ENCODE data around the gene PUM2.

The PUM2 gene

DNA sequence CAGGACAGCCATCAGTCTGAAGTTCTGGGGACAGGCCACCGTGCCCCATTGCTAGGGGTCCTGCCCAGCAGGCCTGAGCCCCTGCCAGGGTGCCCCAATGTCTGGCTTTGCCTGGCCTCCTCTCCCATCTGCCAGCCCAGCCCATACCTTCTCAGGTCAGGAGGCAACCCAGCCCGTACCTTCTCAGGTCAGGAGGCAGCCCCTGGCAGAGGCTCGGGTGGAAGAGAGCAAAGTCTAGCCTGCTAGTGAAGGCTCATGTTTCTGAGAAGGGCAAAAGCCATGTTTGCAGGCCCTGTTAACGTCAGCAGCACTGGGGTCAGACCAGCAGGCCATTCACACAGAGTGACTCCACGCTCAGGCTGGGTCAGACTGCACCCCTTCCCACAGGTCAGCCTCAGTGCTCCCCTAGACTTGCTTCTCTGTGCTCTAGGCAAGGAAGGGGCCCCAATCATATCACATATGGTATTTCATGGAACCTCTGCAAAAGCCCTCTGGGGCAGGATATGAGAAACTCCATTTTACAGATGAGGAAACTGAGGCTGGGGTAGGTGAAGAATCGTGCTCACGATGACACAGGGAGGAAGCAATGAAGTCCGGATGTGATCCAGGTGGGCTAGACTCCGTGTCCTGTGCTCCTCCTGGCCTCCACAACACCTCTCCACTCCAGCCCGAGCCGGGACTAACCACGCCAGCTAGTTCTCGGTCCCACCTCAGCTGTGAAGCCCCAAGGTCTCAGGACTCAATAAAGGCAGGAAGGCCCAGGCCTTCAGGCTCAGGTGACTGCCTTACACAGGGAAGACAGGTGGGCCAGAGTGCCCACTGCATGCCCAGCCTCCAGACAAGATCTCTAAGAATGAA is 135.2 kb downstream of the PUM2 start:
- no peak for DNase-seq (ENCODE audit: low spot score)

DNA sequence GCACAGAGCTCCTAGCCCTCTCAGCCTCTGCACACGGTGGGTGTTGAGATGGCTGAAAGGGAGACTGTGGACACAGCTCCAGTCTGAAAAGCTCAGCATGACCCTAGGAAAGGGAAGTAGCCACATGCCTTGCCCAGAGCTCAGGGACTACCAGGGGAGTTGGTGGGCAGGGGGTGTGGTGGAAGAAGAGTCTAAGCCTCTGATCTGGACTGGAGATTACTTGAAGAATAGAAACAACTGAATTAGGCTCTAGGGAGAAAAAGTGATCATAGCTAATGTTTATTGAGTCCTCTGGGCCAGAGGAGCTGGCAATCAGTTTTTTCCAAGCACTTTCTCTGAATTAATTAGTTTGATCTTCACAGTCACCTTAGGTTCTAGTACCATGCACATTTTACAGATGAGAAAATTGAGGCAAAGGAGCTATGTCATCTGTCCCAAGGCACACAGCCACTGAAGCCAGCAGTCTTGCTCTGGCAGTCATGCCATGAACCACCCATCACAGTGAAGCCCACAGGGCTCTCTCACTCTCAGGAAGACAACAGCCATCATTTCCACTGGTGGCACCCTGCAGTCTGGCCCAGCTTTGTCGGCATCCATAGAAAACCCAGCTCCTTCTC is 136.0 kb downstream of the PUM2 start:
- DNase-seq (ENCODE audit: low spot score) = no peak

DNA sequence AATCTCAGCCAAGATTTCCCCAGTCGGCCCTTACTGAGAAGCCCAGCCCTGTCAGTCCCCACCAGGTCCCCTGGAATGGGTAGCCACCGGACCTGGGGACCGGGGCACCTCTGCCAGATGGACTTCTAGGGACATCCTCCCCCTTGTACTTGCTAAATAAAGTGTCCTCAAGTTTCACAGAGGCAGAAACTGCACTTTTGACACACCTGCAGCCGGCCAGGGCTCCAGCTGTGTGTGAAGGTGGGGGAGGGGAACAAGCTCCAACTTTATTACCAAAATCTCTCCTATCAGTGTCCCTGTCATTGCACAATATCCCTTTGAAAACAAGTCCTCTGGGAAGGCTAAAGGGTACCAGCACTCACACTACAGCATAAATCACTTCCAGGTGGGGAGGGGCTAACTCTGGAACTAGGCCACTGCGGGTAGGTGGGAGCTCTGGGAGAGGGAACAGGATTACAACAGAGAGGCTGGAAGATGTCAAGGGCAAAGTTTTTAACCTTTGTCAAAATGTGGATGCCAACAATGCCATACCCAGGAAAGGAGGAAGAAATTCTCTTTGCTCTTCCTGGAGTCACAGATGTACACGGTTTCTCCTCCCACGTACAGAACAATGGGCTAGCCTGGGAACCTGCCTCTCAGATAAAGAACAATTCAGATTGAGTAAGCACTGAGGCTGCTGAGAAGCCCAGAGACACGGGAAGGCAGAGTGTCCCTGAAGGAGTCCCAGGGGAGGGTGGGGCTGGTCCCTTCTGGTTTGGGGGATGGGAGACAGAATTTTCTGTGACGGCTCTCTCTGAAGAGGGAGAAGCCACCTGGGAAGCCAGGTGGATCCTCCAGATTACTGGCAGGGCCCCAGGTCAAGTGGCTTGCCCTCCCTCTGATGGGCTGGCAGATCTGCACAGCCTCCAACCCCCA is 136.7 kb downstream of the PUM2 start:
- no peak for DNase-seq (ENCODE audit: low spot score)

DNA sequence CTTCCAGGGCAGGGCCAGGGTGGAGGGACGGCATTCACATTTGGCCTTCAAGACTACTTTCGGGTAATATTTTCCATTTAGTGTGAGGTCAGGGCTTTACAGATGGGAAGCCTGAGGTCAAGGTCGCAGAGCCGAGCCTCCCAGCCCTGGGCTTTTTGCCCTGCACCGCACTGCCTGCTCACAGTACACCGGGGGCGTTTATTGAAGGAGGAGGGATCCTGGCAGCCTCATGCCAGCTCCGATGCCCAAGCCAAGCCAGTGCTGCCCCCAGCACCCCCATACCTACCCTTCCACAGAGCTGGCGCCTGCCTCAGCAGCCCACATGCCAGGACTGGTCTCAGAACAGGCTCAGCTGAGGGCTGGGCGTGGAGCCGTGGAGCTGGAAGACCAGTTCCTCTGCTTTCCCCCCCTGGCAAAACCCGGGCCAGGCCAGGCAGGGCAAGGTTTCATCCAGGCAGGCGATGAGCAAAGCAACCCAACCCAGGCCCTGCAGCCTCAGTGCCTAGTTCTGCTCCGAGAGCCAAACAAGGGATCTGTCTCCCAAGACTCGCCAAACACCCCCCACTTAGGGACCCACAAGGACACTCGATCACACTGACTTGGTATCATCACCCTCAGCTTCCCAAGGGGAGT is 137.7 kb downstream of the PUM2 start:
- DNase-seq (ENCODE audit: low spot score) = no peak

DNA sequence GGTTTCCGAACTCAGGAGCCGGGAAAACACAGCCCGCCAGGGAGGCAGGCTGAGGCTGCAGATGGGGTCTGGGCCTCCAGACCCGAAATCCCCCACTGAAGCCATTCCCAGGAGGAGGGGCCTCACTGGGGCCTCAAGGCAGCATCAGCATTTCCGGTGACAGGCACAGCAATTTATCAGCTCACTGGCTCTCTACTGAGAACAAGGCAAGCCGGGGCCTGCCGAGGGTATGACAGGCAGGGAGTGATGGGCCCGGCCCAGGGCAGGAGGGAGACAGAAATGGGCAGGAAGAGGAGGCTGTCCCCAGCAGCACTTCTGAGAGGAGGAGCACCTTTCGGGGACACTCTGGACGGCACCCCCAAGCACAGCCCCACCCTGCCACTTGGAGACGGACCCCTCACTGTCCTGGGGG is 138.2 kb downstream of the PUM2 start:
- DNase-seq (ENCODE audit: low spot score) = no peak

DNA sequence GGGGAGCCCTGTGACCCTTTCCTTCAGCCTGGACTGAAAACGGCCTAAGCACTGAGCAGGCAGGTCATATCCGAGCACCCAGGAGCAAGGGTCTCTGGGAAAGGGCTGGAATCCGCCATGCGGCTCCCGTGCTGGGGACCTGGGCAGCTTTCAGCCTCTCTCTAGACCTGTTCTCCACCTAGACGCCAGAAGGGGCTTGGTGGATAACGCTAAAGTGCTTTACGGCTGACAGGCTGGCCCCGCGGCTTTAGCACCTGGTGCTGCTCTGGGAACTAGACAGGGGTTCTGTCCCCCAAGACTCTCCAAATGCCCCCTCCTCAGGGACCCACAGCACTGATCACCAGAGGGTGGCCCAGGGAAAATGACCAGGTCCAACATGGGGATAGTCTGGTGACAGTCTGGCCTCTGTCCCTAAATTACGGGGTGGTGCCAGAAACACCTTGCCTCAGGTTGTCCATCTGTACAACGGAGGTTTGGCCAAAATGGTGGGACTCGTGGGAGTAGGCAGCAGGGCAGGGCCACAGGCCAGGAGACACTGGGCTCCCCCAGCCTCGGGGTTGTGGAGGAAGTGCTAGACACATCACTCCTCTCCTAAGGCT is 138.7 kb downstream of the PUM2 start:
- DNase-seq (ENCODE audit: low spot score) = no peak

DNA sequence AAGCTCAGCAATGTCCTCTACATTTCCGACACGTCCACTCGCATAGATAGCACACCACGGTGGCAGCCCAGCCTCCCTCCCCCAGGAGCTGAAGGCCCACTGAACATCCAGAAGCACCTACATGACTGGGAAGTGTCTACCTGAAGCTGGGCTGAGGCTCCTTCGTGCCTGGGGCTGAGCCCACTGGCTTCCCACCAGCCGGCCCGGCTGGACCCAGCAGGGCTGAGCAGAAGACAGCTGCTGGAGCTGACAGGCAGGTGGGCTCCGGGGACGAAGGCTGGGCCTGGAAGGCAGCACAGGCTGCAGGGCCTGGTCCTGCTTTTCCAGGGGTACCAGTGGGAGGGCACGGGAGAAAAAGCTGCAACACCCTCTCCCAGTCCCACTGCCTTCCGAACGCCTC is 139.2 kb downstream of the PUM2 start:
- no peak for DNase-seq (ENCODE audit: low spot score)

DNA sequence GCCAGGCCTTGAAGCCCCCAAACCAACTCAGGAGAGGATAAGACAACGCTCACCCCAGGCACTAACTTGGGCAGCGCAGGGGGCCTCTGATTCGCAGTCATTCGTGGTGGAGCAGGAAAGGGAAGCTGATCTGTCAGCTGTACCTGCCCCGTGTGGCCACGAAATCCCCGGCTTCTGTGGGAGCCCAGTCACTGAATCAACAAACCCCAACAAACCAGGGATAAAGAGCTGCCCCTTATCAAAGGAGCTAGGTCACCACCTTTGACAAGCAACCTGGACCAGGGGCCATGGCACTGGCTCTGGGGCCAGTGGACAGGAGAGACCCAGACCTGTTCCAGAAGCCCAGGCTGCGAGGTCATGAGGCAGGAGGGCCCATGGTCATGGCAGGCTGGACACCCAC is 140.2 kb downstream of the PUM2 start:
- DNase-seq (ENCODE audit: low spot score) = no peak

DNA sequence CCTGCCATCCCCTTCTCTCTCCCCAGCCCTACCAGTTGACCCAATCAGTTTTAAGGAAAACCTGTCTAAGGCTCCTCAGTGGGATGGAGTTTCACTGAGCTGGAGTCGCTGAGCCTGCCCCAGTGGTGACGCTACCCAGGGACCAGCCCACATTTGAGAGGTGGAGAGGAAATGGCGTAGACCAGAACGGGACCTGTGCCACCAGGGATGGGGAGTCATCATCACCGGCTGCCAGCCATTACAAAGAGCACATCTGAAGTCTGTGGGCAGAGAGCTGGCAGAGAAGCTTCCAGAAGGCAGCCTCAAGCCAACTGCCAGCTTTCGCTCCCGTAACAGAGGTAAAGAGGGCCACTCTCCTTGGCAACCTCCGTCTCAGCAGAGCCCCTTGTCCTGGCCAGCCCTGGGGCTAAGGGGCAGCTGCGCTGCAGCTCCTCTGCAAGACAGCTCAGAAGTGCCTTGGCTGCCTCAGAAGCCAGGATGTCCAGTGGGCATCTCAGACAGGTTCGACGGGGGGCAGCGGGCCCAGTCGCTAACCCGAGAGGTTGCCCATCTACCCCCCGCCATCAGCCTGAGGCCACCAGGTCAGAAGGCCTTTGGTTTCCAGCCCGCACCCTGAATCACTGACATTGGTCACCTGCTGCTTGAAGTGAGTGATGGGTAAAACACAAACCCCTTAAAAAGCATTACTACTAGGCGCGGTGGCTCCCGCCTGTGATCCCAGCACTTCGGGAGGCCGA is 141.1 kb downstream of the PUM2 start:
- no peak for DNase-seq (ENCODE audit: low spot score)

DNA sequence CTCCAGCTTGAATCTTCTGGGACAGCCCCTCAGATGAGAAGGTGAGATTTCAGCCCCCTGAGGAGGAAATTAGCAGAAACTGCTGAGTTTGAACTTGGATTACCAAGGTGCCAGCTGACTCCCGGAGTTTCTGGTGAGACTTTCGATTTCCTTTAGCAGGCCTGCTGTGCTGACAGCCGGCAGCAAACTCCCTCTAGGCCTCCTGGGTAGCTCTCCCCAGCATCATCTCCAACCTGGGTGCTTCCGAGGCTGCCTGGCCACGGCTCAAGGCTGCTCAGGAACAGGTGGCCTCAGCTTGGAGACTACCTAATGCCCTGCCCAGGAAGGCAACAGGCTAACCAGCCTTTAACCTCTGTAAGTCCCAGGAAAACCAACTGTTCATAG is 142.2 kb downstream of the PUM2 start:
- DNase-seq (ENCODE audit: low spot score) = no peak

DNA sequence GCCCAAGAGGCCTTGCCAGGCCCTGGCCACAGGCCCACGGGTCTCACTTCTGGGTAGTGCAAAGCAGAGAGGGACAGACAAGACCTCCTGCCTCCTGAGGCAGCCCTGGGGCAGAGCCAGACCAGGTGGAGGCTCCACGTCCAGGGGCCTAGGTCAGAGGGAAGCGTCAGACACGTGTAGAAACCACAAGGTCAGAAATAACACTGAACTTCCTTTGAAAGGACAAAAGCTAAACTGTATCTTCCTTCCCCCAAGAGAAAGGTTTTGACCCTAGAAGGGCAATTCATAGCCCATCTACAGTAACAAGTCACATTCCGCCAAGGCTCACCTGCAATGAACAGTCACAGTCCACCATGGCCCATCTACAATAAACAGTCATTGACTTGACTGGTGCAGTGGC is 143.6 kb downstream of the PUM2 start:
- DNase-seq (ENCODE audit: low spot score) = no peak

DNA sequence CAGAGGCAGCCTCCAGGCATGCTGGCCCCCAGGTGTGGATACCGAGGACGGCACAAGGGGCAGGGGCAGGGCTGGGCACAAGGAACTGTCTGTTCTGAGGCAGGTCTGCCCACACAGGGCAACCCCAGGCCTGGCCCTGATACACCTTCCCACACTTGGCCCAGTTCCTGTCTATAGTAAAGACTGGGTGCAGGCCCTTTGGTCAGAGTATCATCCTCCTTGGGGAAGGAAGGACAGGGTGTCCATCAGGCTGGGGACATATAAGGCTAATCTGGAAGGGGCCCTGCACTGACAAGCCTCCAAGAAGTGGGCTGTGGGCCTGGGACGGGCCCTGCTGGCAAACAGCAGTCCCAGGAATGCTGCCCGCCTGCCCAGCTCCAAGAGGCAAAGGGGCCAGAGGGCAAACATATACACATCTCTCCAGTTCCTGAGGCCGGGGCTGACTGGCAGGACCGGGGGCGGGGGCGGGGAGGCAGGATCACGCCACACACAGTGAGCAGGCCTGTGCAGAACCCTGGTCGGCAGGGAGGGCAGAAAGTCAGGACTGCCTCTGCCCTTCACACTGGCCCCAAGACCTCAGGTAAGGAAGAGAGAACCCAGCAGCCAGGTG is 144.6 kb downstream of the PUM2 start:
- DNase-seq (ENCODE audit: low spot score) = no peak

DNA sequence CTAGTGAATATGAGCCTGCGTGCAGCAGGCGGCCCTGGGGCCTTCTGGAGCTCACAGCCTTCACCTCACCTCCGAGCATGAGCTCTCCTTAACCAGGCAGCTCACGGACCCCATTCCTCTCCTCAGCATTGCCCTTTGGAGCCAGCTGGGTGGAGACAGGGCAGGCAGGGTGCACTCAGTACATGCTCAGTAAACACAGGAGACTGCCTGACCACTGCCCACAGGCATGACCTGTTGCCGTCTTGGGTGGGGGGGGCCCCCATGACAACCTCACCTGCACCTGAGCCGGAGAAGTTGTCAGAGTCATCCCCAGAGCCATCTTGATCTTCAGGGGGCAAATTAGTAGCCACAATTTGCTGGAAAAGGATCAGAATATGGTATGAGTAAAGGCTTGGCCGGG is 145.6 kb downstream of the PUM2 start:
- DNase-seq (ENCODE audit: low spot score) = no peak

DNA sequence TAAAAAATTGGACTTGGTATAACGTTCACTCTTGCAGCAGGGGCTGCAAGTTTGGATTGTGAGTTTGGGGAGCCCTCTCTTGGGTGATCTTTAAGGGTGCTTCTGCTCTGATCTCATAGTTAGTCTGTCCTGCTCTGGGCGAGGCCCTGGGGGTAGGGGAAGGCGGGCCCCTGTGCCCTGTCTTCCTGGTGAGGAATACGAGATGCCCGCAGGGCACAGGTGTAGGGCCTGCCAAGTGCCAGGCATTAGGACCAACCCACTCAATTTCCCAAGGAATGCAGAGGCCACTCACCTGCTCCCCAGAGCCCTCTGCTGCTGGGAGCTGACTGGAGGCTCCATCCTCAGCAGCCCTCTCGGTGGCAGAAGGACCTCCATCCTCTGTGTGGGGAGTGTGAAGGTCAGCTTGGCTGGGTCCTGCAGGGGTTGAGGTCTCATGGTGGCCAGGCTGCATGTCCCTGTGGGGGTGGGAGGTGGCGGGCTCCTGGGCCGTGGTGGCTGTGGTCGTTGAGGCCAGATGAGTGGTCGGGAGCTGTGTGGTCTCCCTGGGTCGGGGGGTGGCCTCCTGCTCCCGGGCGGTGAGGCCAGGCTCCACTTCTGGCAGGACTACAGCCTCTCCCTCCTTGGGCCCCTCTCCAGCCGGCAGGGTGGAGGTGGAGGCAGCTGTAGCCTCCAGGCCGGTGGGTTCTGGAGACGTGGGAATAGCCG is 147.0 kb downstream of the PUM2 start:
- no peak for DNase-seq (ENCODE audit: low spot score)

DNA sequence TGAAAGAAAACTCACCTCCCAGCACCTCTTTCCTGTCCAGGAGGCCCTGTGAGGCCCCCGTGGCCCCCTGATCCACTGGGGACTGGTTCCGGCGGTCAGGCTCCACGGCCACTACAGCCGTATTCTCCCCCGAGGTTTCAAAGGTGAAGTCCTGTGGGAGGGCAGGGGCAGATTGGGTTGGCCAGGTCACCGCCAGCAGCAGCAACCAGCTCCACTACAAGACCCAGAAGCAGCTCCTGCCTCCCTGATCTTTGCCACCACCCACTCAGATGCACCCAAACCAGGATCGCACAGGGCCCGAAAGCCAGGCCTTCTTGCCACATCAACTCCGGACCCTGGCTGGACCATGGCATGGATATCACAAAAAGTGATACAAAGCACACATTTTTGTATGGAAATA is 147.6 kb downstream of the PUM2 start:
- DNase-seq (ENCODE audit: low spot score) = no peak

DNA sequence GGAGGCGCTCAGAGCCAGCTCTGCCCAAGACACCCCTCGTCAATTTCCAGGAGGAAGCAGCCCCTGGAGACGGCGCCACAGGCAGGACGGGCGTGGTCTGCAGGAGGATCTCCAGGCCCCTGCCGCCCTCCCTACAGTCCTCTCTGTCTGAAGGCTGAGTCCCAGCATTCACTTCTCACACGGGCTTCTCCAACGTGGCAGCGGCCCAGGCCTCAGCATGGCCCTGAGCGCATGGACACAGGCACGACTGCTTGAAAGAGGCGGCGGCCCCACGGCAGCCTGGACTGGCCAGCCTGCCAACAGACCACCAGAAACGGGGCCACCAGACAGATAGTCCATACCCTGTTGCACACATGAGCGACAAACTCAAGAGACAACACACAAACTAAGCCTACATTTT is 149.0 kb downstream of the PUM2 start:
- DNase-seq (ENCODE audit: low spot score) = no peak

DNA sequence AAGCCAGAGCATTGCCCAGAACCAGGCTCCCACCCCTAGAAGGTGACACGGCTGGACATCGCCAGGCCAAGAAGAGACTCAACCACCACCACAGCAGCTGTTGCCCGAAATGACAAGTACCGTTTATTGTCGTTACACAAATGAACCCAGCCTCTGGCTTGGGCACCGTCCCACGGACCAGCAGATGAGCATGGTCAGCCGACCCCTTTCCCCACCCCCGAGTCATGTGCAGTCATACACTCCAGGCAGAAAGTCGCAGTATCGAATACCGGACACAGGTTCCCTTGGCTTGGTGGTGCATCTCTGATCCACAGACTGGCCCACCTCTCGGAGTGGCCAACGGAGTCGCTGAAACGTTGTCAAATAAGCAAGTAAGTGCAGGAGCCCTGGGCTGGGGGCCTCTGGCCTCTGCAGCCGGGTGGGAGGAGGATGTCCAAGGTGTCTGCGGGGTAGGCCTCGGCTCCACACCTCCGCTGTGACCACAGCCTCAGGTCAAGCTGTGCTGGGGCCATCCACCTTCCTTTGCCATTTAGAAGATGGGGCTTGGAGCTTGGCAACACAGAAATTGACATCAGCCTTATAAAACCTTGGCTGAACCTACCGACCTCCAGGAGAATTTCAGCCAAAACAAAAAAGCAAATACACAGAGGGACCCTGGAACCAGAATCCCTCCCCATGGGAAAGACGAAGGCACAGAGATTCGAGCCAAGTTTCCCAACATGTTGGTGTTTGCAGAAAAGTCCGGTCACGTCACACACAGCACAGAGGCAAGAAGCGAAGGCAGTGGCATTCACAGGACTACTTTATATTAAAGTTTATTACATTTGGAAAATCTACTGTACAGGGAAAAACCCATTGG is 149.7 kb downstream of the PUM2 start:
- no peak for DNase-seq (ENCODE audit: low spot score)

DNA sequence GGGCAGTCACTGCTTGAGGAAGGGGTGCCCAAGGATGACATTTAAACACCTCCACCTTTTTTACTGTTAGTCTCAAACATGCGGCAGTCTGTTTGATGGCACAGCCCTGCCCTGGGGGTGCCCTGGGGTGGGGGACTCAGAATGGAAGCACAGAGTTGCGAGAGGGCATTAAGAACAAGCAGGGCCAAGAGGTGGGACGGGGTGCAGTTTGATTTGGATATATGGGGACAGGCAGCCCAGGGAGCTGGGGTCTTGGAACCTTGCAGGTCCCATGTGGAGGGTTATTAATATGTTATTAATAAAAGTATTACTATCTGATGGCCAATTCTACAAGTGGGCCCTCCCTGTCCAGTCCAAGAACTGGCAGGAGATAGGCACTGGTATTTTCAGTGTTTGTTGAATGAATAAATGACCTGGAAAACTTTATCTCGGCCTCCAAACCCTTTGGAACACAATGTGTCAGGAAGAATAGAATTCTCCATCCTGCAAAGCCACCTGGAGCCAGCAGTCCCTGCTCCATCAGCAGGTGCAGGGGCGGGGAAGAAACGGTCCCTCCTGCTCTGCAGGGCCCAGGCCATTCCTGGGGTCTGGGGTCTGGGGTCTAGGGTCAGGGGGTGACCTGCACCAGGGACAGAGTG is 150.9 kb downstream of the PUM2 start:
- DNase-seq (ENCODE audit: low spot score) = no peak

Measured in cerebellar cortex (tissue), 1 donor.